MM.1S (cell line): Measurements from ENCODE around the gene MYO6.

Experiments used
- CTCF ChIP-seq: fragments of 300-600 bp; sonication (generic); IDR thresholded peaks from 2 replicates; pipeline ENCODE4 v1.5.1; 2016; ENCODE audit warnings: antibody characterized with exemption, low read length, mixed read lengths
- EZH2phosphoT487 ChIP-seq: fragments of 300-600 bp; sonication (generic); IDR thresholded peaks from 2 replicates; pipeline ENCODE4 v1.6.1; 2018; ENCODE audit warnings: antibody characterized with exemption, low read length

- TF ChIP-seq EZH2phosphoT487, result no peak
- no peak for TF ChIP-seq CTCF
These were observed 26.2 kb downstream of the MYO6 start for GRCh38 chr6:75775219-75775618.
